HG02840 (cell line): Measurements from ENCODE around the gene RAD51B.
"Not testable (repeated sequence)": the region's sequence is repeated elsewhere in the genome, so short reads cannot be mapped to it uniquely, and the experiment has no call there.

Source experiments
- ATAC-seq: cut with Tn5 transposase; IDR thresholded peaks from one replicate; pipeline ENCODE4 v1.9.1; 2021; ENCODE audit warnings: mild to moderate bottlenecking, moderate library complexity, moderate number of reproducible peaks; ENCODE audit not compliant: unreplicated experiment, low FRiP score

RAD51B gene

DNA sequence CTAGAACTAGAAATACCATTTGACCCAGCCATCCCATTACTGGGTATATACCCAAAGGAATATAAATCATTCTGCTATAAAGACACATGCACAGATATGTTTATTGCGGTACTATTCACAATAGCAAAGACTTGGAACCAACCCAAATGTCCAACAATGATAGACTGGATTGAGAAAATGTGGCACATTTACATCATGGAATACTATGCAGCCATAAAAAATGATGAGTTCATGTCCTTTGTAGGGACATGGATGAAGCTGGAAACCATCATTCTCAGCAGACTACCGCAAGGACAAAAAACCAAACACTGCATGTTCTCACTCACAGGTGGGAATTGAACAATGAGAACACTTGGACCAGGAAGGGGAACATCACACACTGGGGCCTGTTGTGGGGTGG, 229.2 kb downstream of the RAD51B start:
- ATAC-seq: not testable (repeated sequence)

DNA sequence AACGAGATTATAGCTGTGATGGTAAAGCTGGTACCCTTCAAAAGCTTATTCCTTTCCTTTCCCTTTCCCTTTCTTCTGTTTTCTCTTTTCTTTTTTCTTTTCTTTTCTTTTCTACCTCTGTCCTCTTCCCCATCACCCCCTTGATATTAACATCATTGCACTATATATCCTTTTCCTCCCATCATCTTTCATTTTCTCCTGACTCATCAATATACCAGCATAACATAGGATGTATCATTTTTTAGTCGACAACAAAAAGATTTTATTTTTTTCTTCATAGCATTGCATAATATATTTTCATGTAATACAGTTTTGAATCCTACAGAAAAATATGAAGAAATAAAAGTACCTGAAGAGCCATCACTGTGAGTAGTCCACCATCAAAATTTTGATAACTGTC, 230.6 kb downstream of the RAD51B start:
- ATAC-seq: no peak

DNA sequence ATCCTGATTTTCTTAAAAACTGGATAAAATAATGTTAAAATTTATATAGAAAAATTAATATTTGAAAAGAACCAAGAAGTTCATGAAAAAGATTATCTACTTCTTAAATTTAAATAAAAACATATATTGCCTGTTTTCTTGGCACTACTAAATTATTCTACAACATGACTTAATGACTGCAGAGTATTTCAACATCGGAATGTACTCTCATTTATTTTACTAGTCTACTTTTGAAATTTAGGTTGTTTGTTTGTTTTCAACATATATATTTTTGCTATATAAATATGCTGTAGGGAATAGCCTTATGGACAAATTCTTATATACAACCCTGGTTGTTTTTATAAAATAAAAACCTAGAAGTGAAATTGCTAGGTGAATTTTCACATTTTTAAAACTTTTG, 231.6 kb downstream of the RAD51B start:
- no peak for ATAC-seq

DNA sequence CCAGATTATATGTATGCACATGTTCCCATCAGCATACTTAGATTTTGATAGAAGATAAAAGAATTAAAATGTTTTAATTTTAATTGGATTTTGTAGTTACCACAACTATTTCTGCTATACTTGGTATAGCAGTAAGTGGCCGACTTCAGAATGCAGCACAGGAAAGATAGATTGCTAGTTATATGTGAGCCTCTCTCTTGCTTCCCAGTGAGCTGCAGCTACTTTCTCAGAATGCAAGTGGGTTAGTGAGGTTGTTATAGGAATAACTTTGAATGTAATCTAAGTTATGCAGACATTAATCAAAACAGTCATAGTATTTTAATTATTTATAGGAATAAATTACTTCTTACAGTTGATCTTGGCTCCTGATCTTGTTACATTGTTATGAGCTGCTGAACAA, 240.6 kb downstream of the RAD51B start:
- ATAC-seq: no peak

DNA sequence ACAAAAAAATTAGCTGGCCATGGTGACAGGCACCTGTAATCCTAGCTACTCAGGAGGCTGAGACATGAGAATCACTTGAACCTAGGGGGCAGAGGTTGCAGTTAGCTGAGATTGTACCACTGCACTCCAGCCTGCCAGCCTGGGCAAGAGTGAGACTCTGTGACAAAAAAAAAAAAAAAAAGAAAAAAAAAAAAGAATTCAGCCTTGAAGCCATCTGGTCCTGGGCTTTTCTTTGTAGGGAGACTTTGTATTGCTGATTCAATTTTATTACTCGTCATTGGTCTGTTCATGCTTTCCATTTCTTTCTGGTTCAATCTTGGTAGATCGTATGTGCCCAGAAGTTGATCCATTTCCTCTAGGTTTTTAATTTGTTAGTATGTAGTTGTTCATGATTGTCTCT, 243.1 kb downstream of the RAD51B start:
- ATAC-seq: no peak

DNA sequence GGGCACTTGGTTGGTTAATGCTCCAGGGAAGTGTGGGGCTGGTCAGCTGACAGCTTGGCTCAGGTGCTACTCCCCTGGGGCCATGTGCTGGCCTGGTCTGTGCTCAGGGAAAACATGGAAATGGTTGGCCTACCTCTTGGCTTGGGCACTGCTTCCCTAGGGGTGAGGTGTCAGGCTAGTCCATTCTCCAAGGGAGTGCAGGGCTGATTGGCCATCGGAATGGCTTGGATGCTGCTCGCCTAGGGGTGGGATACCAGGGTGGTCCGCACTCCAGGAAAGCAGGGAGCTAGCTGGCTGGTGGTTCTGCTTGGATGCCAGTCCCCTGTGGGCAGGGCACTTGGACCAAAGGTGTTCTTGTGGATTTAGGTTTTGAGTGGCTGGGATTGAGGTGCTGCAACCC, 245.7 kb downstream of the RAD51B start:
- ATAC-seq: no peak

- ATAC-seq: no peak
Measured at GRCh38 chr14:68074765-68075381, 255.3 kb downstream of the RAD51B start.

DNA sequence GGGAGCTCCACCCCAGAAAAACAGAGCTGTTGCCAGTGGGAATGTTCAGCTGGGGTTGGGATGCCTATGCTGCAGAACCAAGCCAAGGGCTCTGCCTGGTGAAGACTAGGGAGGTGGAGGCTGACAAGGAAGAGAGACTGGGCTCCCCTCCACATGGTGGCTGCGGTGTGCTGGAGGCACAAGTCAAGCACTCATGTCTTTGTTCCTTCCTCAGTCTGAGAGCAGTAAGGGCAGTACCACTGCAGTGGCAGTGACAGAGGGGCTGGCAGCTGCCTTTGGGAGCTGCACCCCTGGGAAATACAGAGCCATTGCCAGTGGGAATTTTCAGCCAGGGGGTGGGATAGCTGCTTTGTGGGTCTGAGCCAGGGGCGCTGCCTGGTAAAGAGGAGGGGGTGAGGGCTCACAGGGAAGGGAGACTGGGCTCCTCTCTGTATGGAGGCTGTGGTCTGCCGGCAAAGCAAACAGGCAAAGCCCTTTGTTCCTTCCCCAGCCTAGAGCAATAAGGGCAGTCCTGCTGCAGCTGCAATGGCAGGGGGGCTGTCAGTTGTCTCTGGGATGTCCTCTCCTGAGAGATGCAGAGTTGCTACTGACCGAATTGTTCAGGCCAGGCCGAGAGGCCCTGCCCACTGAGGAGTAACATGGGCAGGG, 255.9 kb downstream of the RAD51B start:
- no peak for ATAC-seq

DNA sequence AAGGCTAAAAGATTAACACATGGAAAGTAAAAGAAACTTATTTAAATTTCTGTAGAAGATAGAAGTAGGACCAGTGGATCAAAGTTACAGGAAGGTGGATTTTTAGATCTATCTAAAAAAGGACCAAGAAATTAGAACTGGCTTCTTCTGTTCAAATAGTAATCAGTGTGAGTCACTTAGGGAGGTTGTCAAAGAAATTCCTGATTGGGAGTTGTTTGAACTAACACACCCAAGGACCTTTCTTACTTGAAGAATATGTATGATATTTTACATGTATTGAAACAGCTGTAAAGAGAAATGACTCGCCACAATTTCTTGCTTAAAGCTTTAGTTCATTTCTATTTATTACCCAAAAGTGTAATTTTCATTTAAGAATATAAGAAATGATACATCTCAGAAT, 256.9 kb downstream of the RAD51B start:
- ATAC-seq: no peak

- ATAC-seq: no peak
Measured at GRCh38 chr14:68079941-68080697, 260.5 kb downstream of the RAD51B start.

DNA sequence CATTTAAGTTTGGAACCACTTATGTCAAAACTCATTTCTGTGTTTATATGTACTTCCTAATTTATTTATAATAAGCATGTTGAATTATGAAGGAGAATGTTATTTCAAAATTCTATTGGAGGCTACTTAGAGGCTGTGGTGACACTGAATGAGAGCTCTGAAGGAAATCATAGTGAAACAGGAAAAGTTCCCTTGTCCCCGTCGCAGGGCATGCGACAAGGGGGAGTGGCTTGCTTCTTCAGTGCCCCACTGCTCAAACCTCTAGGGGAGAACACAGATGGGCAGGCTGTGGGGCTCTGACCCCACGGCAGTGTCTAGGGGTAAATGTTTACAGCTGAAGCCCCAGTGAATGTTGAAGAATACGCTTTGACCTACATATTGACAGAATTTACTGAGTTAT, 261.9 kb downstream of the RAD51B start:
- ATAC-seq: no peak

DNA sequence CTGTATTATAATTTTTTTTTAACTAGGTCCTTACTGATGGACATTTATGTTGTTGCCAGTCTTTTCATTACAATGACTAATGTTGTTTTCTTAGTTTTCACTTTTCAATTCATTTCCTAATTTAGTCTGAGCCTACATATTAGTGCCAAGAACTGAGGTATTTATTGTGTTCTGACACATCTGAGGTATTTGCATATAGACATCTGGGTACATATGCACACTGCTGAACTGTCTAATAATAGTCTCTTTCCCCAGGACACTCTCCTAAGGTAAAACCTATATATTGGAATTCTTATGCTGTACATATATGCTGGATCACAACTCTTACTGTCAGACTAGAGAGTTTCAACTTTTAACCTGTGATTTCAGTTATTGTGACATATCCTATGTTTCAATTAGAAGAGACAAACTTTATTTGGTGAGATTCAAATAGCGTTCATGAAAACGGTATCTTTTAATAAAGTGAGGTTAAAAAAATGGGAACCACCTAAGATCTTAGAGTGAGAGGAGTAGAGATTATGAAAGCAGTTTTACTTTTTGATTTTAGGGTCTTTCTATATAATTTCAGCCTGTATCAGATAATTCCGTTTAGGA, 263.2 kb downstream of the RAD51B start:
- no peak for ATAC-seq

DNA sequence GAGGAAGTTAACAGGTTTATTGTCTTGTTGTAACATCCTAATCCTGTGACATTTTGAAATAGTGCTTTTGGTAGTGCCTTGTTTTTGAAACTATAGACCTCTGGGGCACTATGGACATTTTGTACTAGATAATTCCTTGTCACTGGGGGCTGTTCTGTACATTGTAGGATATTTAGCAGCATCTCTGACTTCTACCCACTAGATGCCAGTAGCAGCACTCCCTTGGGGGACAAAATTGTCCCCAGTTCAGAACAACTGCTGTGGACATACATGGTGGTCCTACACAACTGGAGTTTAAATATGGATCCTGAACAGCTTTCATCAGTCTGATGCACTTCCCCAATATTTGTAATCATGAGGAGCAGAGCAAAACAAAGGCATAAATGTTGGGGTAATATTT, 264.7 kb downstream of the RAD51B start:
- ATAC-seq: no peak

DNA sequence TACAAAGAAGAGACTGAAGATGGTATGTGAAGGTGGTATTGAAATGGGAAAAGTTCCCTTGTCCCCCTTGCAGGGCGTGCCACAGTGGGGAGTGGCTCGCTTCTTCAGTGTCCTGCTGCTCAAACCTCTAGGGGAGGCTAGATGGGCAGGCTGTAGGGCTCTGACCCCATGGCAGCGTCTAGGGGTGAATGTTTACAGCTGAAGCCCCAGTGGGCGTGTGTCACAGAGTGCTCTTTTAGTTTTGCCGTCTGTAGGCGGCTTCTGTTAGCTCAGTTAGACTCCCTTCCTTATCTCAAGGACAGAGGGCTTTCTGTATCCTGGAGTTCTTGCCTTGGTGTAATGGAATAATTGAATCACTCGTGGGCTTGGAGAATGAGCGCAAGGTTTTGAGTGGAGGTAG, 266.2 kb downstream of the RAD51B start:
- ATAC-seq: no peak

DNA sequence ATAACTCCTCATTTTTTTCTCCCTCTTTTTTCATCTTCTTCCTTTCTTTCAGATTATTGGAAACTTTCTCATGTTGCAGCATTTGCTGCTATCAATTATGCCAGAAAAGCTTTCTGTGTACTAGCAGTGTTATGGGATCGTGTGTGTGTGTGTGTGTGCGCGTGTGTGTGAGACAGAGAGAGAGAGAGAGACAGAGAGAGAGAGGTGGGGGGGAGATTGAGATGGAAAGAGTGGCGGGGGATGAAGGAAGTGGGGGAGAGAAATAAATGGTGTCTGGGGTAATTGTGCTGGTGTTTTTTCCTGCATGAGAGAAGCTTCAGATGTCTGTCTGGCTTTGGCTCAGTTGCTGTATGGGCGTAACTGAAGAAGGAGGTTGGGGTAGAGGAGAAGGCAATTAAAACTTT, 268.9 kb downstream of the RAD51B start:
- ATAC-seq: no peak

DNA sequence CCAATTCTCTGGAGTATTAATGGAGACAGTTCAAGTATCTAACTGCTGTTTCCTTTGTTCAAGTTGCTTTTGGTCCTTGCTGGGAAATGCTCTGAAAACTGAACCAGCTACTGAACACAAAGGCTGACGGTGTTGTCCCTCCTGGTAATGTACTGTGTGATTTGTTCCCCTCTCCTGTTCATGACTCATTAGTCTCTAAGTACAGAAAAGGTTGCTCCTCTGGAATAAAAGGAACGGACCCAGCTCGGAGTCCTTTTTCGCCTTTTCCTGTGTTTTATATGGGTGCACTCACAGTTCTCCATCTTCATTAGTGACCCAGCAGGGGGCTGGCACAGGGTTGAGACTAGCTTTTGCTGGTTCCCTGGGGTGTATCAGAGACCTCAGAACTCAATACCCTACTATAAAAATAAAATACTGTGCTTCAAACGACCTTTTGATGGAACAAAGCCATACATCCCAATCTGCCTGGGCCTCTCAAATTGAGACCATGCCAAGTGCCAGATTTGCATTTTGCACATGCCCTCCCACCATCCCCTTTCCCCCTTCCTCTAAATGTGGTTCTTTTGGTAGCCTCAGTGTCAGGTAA, 269.7 kb downstream of the RAD51B start:
- ATAC-seq: no peak

DNA sequence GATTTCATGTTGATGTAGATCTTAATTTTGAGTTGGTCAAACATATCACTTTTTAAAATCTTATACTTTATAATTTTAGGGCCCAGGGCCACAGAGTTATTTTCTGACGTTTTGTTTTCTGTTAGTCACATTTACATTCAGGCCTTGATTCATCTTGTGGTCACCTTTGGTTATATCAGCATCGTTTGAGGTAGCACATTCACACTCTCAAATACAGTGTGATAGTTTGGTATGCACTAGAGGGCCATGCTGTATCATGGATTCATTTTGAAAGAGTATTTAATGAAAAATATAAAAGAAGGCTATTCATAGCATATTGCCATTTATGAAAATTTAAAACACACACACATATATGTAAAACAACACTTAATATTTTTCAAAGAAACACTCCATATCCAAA, 274.6 kb downstream of the RAD51B start:
- no peak for ATAC-seq

GRCh38 chr14:68094752-68095151, 275.2 kb downstream of the RAD51B start:
- no peak for ATAC-seq

GRCh38 chr14:68097727-68098126, 278.1 kb downstream of the RAD51B start:
- no peak for ATAC-seq

GRCh38 chr14:68098834-68099233, 279.3 kb downstream of the RAD51B start:
- no peak for ATAC-seq

- no peak for ATAC-seq
Measured at GRCh38 chr14:68099495-68100045, 280.0 kb downstream of the RAD51B start.
